Measurements from ENCODE around the gene TMEM178B.

GRCh38 chr7:141348728-141349127, 274.9 kb downstream of the TMEM178B start:
- no peak for TF ChIP-seq CTCF (IDR thresholded peaks at IDR 0.05)
- TF ChIP-seq POLR2AphosphoS5 (IDR thresholded peaks at IDR 0.05): no peak
- no peak for TF ChIP-seq EP300 (IDR thresholded peaks at IDR 0.05)

Data from sigmoid colon (tissue), 4 donors.